HG03354 (cell line): ENCODE data around the gene GID4.
A peak's percentile ranks its signal among the peaks of the same experiment; 100 is the strongest.

Source experiments
- ATAC-seq: cut with Tn5 transposase; IDR thresholded peaks from one replicate; pipeline ENCODE4 v1.9.1; 2021; ENCODE audit warnings: mild to moderate bottlenecking; ENCODE audit not compliant: unreplicated experiment, poor library complexity, severe bottlenecking

The GID4 gene

GRCh38 chr17:18015593-18015992 is 23.6 kb upstream of the GID4 start:
- no peak for ATAC-seq

GRCh38 chr17:18016426-18016825 is 22.8 kb upstream of the GID4 start:
- no peak for ATAC-seq

GRCh38 chr17:18017958-18018357 is 21.2 kb upstream of the GID4 start:
- no peak for ATAC-seq

DNA sequence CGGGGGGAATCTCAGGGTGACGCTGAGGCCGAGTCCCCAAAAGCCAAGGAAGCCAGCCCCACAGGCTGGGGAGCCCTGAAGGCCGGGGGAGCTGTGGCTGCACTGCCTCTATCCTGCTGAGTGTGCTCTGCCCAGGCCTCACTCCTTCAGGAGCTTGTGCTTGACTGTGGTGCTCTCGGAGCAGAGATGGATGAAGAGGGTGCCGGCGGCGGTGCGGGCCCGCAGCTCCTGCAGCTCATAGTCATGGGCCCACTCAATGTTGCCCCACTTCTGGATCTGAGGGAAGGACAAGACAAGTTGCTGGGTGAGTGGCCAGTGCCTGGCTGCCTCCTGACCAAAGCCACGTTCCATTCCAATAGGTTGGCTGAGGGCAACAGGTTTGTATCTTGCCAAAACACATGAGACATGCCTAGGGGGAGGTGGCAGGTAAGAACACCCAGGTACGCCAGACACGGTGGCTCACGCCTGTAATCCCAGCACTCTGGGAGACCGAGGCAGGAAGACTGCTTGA is 20.7 kb upstream of the GID4 start:
- ATAC-seq: no peak

- no peak for ATAC-seq
Measured at GRCh38 chr17:18019838-18020154, 19.4 kb upstream of the GID4 start.

GRCh38 chr17:18020971-18021370 is 18.2 kb upstream of the GID4 start:
- ATAC-seq: no peak

GRCh38 chr17:18021372-18021771 is 17.8 kb upstream of the GID4 start:
- ATAC-seq: no peak

GRCh38 chr17:18025241-18025944 is 13.8 kb upstream of the GID4 start:
- no peak for ATAC-seq

DNA sequence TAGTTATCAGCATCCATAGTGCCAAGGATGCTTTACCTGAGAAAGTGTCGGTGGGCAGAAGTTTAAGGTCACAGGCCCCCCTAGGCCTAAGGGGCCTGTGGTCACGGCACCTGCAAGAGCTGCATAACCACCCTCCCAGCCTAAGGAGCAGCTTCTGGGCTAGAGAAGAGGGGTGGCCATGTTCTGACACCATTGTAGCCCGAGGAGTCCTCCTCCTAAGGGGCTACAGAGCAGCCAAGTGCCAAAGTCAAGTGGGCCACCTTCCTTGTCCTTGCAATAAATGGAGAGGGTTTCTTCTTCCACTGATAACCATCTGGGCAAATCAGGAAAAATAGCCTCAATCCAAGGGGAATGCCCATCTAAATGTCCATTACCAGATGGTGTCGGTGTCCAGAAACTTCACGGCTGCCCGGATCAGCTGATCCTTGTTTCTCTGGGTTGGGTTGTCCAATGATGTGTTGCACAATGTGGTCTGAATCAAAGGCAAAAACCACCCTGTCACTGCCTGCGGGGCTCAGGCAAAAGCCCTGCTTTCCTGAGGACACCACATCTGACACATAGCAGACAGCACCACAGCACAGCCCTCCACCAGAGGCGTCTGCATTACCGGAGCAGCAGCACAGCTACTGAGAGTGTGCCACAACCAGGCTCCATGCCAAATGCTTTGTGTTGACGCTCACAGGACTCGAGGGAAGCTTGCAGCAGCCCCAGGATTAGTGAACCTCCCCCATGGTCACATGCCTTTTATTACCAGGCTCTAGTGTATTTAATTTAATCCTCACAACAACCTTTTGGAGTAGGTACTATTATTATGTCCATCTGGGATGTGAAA is 13.0 kb upstream of the GID4 start:
- no peak for ATAC-seq

- ATAC-seq: no peak
Measured at GRCh38 chr17:18027280-18027679, 11.9 kb upstream of the GID4 start.

- ATAC-seq: no peak
Measured at GRCh38 chr17:18028114-18028951, 10.9 kb upstream of the GID4 start.

GRCh38 chr17:18028952-18029540 is 10.2 kb upstream of the GID4 start:
- no peak for ATAC-seq

GRCh38 chr17:18031955-18032354 is 7.3 kb upstream of the GID4 start:
- no peak for ATAC-seq

GRCh38 chr17:18033442-18034099 is 5.6 kb upstream of the GID4 start:
- peak; percentile 69 for ATAC-seq

DNA sequence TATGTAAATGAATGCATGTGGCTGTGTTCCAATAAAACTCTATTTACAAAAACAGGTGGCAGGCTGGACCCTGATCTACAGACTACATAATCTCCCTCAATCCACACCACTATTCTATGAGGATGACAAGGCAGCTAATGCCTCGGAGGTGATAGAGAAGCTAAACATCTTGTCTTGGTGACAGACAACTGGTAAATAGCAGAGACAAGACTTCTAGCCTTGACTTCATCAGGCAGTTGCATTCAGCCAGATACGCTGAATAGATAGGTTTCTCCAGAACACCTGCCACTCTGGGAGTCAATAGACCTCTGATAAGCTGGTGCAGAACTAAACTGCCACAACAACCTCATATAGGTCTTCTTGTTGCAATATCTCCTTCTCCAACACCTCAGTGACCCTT is 3.5 kb upstream of the GID4 start:
- no peak for ATAC-seq

- ATAC-seq: no peak
Measured at GRCh38 chr17:18037486-18037885, 1.7 kb upstream of the GID4 start.

- ATAC-seq: no peak
Measured at GRCh38 chr17:18038149-18038850, 908 bp upstream of the GID4 start.

DNA sequence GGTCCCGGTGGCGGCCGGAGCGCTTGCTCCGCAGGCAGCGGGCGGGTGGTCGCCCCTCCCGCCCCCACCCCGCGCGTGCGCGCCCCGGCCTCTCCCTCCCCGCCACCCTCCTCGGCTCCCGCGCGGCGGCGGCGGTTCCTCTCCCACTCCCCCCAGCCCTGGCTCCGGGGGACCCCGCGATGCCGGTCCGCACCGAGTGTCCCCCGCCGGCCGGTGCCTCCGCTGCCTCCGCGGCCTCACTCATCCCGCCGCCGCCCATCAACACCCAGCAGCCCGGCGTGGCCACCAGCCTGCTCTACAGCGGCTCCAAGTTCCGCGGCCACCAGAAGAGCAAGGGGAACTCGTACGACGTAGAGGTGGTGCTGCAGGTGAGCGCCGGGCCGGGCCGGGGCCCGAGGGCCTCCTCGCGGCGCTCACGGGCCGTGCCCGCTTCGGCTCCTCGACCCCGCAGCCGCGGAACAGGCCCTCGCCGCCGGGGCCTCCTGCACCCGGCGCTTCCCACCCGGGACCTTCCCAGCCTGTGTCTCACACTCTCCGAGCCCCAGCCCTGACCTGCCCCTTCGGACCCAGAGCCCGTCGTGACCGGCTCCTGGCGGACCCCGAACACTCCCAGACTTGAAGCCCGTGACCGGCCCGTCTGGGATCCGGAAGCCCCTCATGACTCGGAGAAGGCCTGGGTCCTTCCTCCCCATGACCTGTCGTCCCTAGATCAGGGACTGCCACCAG is 490 bp downstream of the GID4 start:
- ATAC-seq: peak; percentile 26
